Endothelial cell of umbilical vein (primary cell): ENCODE data around the gene MRPS12. TPM values are rescaled to one million over a fixed set of nuclear protein-coding genes. Genes with fewer than 3 reads are reported as not detected.

ENCODE experiments used
- BruUV-seq: library from RNA; stranded (reverse); fragments of 400-500 nt; replicated peaks from 2 replicates; lab custom pipeline; 2021; lab: Mats Ljungman, UMichigan
- CTCF ChIA-PET: fragments of 300-600, 350-600 bp; sonication (Branson Sonifier 250); formaldehyde crosslinking; loops from one replicate; lab custom pipeline; 2021; ENCODE audit warnings: antibody characterized with exemption, inconsistent platforms; lab: Charles Lee
- POLR2A ChIA-PET: fragments of 300-600, 350-600 bp; sonication (Branson Sonifier 250); formaldehyde crosslinking; loops from one replicate; lab custom pipeline; 2021; ENCODE audit warnings: antibody characterized with exemption, inconsistent platforms; lab: Charles Lee
- DNase-seq: peaks from one replicate; pipeline ENCODE4 v3.0.0-alpha.2; 2011; ENCODE audit warnings: low read depth, low spot score
- FAIRE-seq: peaks from 2 replicates; lab custom pipeline; 2011; peaks lifted over from hg19 to GRCh38; lab: Jason Lieb, UNC
- H2AFZ ChIP-seq: 2 replicates; pipeline ENCODE4 v1.6.0; 2012; ENCODE audit warnings: low read depth, low read length, control low read depth, inconsistent platforms
- H3K27ac ChIP-seq: 2 replicates; pipeline ENCODE4 v1.5.1; 2011; ENCODE audit warnings: low read depth, mild to moderate bottlenecking, control low read depth, low read length, moderate library complexity; ENCODE audit not compliant: insufficient read depth
- H3K27me3 ChIP-seq, 2 experiments: 2 replicates each; pipeline versions ENCODE4 v1.6.0 to v1.6.1; 2011; ENCODE audit warnings: low read length in 2 of 2, mixed read lengths in 1 of 2; ENCODE audit not compliant: control insufficient read depth in 2 of 2, insufficient read depth in 2 of 2
- H3K36me3 ChIP-seq, 2 experiments: 2 replicates in 1 of 2; 3 replicates in 1 of 2; pipeline ENCODE4 v1.5.1; 2011; ENCODE audit warnings: low read length in 2 of 2, mild to moderate bottlenecking in 1 of 2, moderate library complexity in 1 of 2; ENCODE audit not compliant: control insufficient read depth in 2 of 2, insufficient read depth in 2 of 2; ENCODE audit errors: extremely low read depth in 1 of 2
- H3K4me1 ChIP-seq: 3 replicates; pipeline ENCODE4 v1.5.1; 2011; ENCODE audit warnings: mild to moderate bottlenecking, low read length; ENCODE audit not compliant: control insufficient read depth, insufficient read depth; ENCODE audit errors: extremely low read depth
- H3K4me2 ChIP-seq: 2 replicates; pipeline ENCODE4 v1.6.1; 2011; ENCODE audit warnings: low read length, control low read depth, mixed read lengths; ENCODE audit not compliant: insufficient read depth
- H3K4me3 ChIP-seq, 3 experiments: fragments of 200-600 bp in 1 of 3; sonication (generic), shearing (Covaris generic) in 1 of 3; replicated peaks in 1 of 3; 2 replicates each; pipeline ENCODE4 v1.5.1; 2011 to 2016; ENCODE audit warnings: control low read depth in 3 of 3, low read length in 3 of 3, mild to moderate bottlenecking in 2 of 3, inconsistent platforms in 1 of 3, low read depth in 1 of 3, moderate library complexity in 1 of 3; ENCODE audit not compliant: insufficient read depth in 1 of 3
- H3K79me2 ChIP-seq: 2 replicates; pipeline ENCODE4 v1.6.0; 2012; ENCODE audit warnings: low read length, inconsistent platforms; ENCODE audit not compliant: control insufficient read depth, insufficient read depth
- H3K9ac ChIP-seq: replicated peaks from 2 replicates; pipeline ENCODE3; 2011; ENCODE audit warnings: low read length, control low read depth; ENCODE audit not compliant: insufficient read depth; ENCODE audit errors: extremely low read depth
- H3K9me1 ChIP-seq: replicated peaks from 3 replicates; pipeline ENCODE4 v1.6.0; 2011; ENCODE audit warnings: mild to moderate bottlenecking, low read length; ENCODE audit not compliant: control insufficient read depth, insufficient read depth; ENCODE audit errors: extremely low read depth
- H3K9me3 ChIP-seq: replicated peaks from 2 replicates; pipeline ENCODE4 v1.5.1; 2012; ENCODE audit warnings: low read length, inconsistent platforms; ENCODE audit not compliant: control insufficient read depth, insufficient read depth
- H4K20me1 ChIP-seq: replicated peaks from 2 replicates; pipeline ENCODE3; 2011; ENCODE audit warnings: mild to moderate bottlenecking, low read length; ENCODE audit not compliant: control insufficient read depth, insufficient read depth; ENCODE audit errors: extremely low read depth
- CTCF ChIP-seq, 2 donors: IDR thresholded peaks; 1 replicate in 1 of 2; 2 replicates in 1 of 2; pipeline ENCODE4 v1.5.1; 2011; ENCODE audit warnings: low read length in 2 of 2, mild to moderate bottlenecking in 2 of 2, moderate library complexity in 2 of 2, control low read depth in 1 of 2, inconsistent platforms in 1 of 2, low read depth in 1 of 2; ENCODE audit not compliant: insufficient read depth in 1 of 2; ENCODE audit errors: extremely low read depth in 1 of 2
- FOS ChIP-seq: IDR thresholded peaks from 2 replicates; pipeline ENCODE4 v1.6.1; 2011; ENCODE audit warnings: mild to moderate bottlenecking, low read length, moderate library complexity, borderline replicate concordance; ENCODE audit not compliant: insufficient read depth
- dilution Hi-C: fragments of 300-500 bp; cut with MboI; formaldehyde crosslinking; loops from one replicate; pipeline ENCODE4 v1.15.0; 2019; ENCODE audit warnings: low sequenced_read_pairs; ENCODE audit not compliant: extremely low pct_ligation_motif_present
- intact Hi-C: fragments of 100-400 bp; cut with micrococcal nuclease; formaldehyde crosslinking; loops from one replicate; pipeline ENCODE4 v1.10.0; 2022
- polyA plus RNA-seq, 4 experiments: library from polyadenylated mRNA; depleted of rRNA in 3 of 4; stranded (reverse) in 3 of 4; unstranded in 1 of 4; fragments of >200 nt; gene quantifications; 2 replicates each; pipeline versions ENCODE4 v1.2.1 to v1.2.3, GENCODE V29; 2011 to 2012; ENCODE audit warnings: missing spikeins in 1 of 4
- total RNA-seq: library from RNA; stranded (reverse); gene quantifications from 2 replicates; pipeline ENCODE4 v1.2.3, GENCODE V29; 2021

Gene MRPS12
- total and polyA plus RNA-seq, 2 donors (not counting 3 experiments of a cell fraction or from before 2014, with no cell fraction given): 49.3 to 86.3 TPM

- H3K9ac ChIP-seq: no peak overlapping the region
- H3K27me3 ChIP-seq: no peaks in the 10 kb centered on the region
- H3K4me3 ChIP-seq: no peak overlapping the region
- no peak for FAIRE-seq
- no peak overlapping the region for H2AFZ ChIP-seq
- ChIA-PET POLR2A (interaction anchor here (0.7 kb wide), 1 partner anchor 263 kb away, joined by 5 read pairs; no protein-coding TSS in a partner anchor), CTCF (interaction anchor here (0.6 to 0.8 kb wide), 2 partner anchors 13 to 682 kb away, joined by 3 to 4 read pairs; partner anchors contain the start of genes MRPS12 and SARS2)
- no peaks in the 10 kb centered on the region for H3K36me3 ChIP-seq
- no peak overlapping the region for H3K27ac ChIP-seq
- intact Hi-C loops (no loop called here), dilution Hi-C loops (no loop called here)
- H3K9me1 ChIP-seq: no peaks in the 10 kb centered on the region
- H3K9me3 ChIP-seq: no peaks in the 10 kb centered on the region
- H3K4me1 ChIP-seq: no peaks in the 10 kb centered on the region
- H4K20me1 ChIP-seq: no peaks in the 10 kb centered on the region
- no peak for TF ChIP-seq CTCF (IDR thresholded peaks at IDR 0.05; ENCODE audit: extremely low read depth in 1 of 2, insufficient read depth in 1 of 2, low read depth in 1 of 2, low read length in 2 of 2)
- no peaks in the 10 kb centered on the region for H3K79me2 ChIP-seq
- no TSS peak for BruUV-seq
- no peak for DNase-seq
- H3K4me2 ChIP-seq: no peak overlapping the region
Measured at GRCh38 chr19:38917516-38917915, 13.2 kb upstream of the MRPS12 start.

- DNase-seq (no peak), FAIRE-seq (no peak)
- no peaks in the 10 kb centered on the region for H3K9me1 ChIP-seq
- no peak overlapping the region for H3K9ac ChIP-seq
- dilution Hi-C loops (no loop called here), intact Hi-C loops (no loop called here)
- no TSS peak for BruUV-seq
- H3K4me1 ChIP-seq: no peaks in the 10 kb centered on the region
- TF ChIP-seq FOS (no peak), CTCF (IDR thresholded peaks at IDR 0.05; ENCODE audit: extremely low read depth in 1 of 2, insufficient read depth in 1 of 2, low read depth in 1 of 2, low read length in 2 of 2) (peak in 1 of 2 donors; percentile 14)
- H3K36me3 ChIP-seq: no peaks in the 10 kb centered on the region
- no peaks in the 10 kb centered on the region for H3K79me2 ChIP-seq
- H3K27me3 ChIP-seq: no peaks in the 10 kb centered on the region
- CTCF ChIA-PET: interaction anchor here (0.6 kb wide), 1 partner anchor 683 kb away, joined by 4 read pairs; no protein-coding TSS in a partner anchor
- POLR2A ChIA-PET: interaction anchor here (0.7 kb wide), 1 partner anchor 263 kb away, joined by 5 read pairs; no protein-coding TSS in a partner anchor
- no peak overlapping the region for H2AFZ ChIP-seq
- no peak overlapping the region for H3K4me3 ChIP-seq
- H3K27ac ChIP-seq: no peak overlapping the region
- H3K4me2 ChIP-seq: no peak overlapping the region
- no peaks in the 10 kb centered on the region for H3K9me3 ChIP-seq
- H4K20me1 ChIP-seq: no peaks in the 10 kb centered on the region
Measured at GRCh38 chr19:38917921-38918491, 12.7 kb upstream of the MRPS12 start.
